Omental fat pad (tissue), 4 donors: ENCODE data around the gene EWSR1. TPM values are rescaled to one million over a fixed set of nuclear protein-coding genes. Genes with fewer than 3 reads are reported as not detected.
"Not testable (repeated sequence)": the region's sequence is repeated elsewhere in the genome, so short reads cannot be mapped to it uniquely, and the experiment has no call there.

Source experiments
- ATAC-seq: fragments of 150-250 bp; one replicate; pipeline ENCODE4 v1.9.1; 2016; ENCODE audit warnings: mild to moderate bottlenecking, moderate library complexity; ENCODE audit not compliant: low FRiP score
- DNase-seq: peaks from one replicate; pipeline ENCODE4 v3.0.0-alpha.2; 2019; ENCODE audit warnings: low spot score
- total RNA-seq, 4 donors: library from RNA; depleted of rRNA; stranded (reverse); fragments of >200 nt; gene quantifications; one replicate each; pipeline ENCODE4 v1.1.0, GENCODE V29; 2016
- TF ChIP-seq, protein P1 (sequence below), 3 donors: fragments of 450-650 bp; IDR thresholded peaks; one replicate each; pipeline ENCODE4 v1.5.1; 2016 to 2017; ENCODE audit warnings: antibody characterized with exemption in 3 of 3, mild to moderate bottlenecking in 3 of 3, moderate library complexity in 2 of 3

Gene EWSR1
- total RNA-seq, 4 donors from 2014 or later, result 190 to 274 (median 202) TPM

DNA sequence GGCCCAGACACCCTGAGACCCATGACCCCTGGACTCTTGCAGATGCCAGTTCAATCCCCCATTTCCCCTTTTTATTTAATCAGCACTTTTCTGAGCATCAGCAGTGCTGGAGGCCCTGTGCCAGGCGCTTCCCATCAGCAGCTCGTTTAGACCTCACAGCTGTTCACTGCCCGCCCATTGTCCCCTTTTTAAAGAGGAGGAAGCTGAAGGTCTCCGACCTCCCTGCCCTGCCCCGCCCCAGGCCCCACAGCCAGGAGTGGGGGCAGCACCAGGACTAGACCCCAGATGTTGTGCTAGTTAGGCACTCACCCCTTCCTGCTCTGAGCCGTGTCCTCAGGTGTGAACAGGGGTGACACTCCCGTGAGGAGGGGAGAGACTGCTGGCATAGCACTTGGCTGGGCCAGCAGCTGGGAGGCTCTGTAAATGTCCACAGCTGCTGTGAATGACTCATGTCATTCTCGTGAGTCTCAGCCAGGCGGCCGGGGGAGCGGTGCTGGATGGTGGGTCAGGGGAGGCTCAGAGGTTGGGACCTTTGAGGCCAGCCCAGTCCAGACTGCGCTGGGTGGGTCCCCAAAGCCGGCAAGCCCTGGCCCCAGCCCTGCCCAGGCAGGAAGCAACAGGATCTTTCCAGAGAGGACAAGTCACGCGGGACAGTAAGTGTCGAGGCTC is 42.5 kb upstream of the EWSR1 start:
- peak; percentile 61 for ATAC-seq
- TF ChIP-seq, protein P1, sequence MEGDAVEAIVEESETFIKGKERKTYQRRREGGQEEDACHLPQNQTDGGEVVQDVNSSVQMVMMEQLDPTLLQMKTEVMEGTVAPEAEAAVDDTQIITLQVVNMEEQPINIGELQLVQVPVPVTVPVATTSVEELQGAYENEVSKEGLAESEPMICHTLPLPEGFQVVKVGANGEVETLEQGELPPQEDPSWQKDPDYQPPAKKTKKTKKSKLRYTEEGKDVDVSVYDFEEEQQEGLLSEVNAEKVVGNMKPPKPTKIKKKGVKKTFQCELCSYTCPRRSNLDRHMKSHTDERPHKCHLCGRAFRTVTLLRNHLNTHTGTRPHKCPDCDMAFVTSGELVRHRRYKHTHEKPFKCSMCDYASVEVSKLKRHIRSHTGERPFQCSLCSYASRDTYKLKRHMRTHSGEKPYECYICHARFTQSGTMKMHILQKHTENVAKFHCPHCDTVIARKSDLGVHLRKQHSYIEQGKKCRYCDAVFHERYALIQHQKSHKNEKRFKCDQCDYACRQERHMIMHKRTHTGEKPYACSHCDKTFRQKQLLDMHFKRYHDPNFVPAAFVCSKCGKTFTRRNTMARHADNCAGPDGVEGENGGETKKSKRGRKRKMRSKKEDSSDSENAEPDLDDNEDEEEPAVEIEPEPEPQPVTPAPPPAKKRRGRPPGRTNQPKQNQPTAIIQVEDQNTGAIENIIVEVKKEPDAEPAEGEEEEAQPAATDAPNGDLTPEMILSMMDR (IDR thresholded peaks at IDR 0.05), result no peak
- no peak for DNase-seq

DNA sequence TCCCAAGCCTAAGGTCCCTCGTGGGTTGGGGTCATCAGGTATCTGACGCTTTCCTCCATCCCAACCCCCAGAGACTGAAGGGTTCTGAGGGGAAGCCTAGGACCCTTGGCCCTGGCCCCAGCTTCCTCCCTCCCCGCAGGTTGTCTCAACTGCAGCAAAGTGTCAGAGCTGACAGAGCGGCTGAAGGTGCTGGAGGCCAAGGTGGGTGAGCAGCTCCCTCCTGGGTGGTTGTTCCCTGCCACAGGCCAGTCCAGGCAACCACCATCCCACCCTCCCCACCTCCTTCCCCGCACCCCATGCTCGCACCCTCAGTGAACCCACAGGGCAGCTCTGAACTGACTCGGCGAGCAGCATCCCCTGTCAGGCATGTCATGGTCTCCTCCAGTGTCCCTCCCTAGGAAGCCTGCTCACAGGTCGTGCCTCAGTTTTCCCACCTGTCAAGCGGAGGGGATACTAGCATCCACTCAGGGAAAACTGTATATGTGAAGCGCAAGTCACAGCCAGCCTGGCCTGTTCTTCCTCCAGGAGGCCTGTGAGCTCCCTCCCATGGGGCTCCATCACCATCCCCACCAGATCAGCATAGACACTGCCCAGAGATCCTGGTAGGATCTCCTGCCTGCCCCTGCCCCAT is 41.6 kb upstream of the EWSR1 start:
- DNase-seq (no peak), ATAC-seq (no peak)
- TF ChIP-seq, protein P1 (IDR thresholded peaks at IDR 0.05), result no peak

DNA sequence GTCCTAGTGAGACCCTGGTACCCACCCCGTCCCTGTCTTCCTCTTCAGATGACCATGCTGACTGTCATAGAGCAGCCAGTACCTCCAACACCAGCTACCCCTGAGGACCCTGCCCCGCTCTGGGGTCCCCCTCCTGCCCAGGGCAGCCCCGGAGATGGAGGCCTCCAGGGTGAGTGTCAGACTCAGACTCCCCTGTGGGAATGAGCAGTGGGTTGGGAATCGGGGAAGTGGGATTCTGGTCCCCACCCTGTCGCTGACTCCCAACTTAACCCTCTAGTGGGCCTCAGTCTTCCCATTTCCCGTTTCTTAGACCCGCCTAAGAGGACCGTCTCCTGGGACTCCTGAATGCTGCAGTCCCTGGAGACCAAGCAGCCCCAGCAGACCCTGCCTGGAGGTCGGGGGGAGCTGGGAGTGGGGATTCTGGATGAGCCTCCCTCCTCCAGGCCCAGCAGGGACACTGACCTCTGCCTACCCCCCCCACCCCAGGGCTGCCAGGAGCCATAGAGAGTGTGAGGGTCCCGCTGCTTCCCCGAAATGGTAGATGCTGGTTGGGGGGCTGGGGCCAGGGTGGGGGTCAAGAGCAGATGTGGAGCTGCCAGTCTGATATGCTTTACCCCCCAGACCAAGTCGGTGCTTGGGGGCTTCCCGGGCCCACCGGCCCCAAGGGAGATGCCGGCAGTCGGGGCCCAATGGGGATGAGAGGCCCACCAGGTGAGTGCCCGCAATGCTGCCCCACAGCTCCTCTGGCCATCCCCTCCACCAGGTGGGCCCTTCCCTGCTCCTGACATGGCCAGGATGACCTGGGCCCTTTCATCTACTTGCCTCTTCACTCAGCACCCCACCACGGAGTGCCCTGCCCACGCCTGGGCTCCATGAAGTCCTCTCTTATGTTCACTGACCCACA is 36.8 kb upstream of the EWSR1 start:
- no peak for DNase-seq
- no peak for ATAC-seq

GRCh38 chr22:29231971-29232959 is 35.8 kb upstream of the EWSR1 start:
- ATAC-seq (peak; percentile 41), DNase-seq (no peak)

More for the DNA sequence above, 36.8 kb upstream of the EWSR1 start:
- TF ChIP-seq, protein P1 (IDR thresholded peaks at IDR 0.05), result no peak

DNA sequence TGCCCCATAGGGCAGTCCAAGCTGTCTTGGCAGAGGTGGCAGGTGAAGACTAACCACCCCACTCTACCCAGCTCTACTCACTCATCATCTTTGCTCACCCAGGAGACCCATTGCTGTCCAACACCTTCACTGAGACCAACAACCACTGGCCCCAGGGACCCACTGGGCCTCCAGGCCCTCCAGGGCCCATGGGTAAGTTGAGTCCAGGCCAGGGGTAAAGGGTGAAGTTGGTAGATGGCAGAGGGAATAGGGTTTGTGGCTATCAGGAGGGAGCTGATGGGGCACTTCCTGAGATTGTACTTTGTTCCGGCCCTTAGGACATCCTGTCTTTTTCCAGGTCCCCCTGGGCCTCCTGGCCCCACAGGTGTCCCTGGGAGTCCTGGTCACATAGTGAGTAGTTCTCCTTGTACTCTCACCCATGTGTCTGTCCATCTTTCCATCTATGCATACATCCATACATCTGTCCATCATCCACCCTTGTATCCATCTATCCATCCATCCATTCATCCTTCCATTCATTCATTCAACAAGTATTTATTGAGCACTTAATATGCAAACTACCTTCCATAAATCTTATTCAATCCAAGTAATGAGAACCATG is 34.7 kb upstream of the EWSR1 start:
- DNase-seq (no peak), ATAC-seq (no peak)
- TF ChIP-seq, protein P1 (IDR thresholded peaks at IDR 0.05), result no peak

More at GRCh38 chr22:29231971-29232959, 35.8 kb upstream of the EWSR1 start:
- TF ChIP-seq, protein P1 (IDR thresholded peaks at IDR 0.05), result no peak

GRCh38 chr22:29240481-29240880 is 27.6 kb upstream of the EWSR1 start:
- ATAC-seq, DNase-seq: not testable (repeated sequence)
